Prostate gland (tissue), 2 donors: ENCODE measurements around the gene TLK2. TPM values are rescaled to one million over a fixed set of nuclear protein-coding genes. Genes with fewer than 3 reads are reported as not detected.

Experiments used
- DNase-seq: peaks from one replicate; pipeline ENCODE4 v3.0.0-alpha.2; 2019; ENCODE audit warnings: low spot score
- H3K27ac ChIP-seq, 2 donors: fragments of 200-600 bp; sonication (generic); 2 replicates each; pipeline ENCODE4 v1.5.1; 2017 to 2019
- H3K27me3 ChIP-seq: fragments of 200-600 bp; sonication (generic); replicated peaks from 2 replicates; pipeline ENCODE4 v1.5.1; 2019; ENCODE audit not compliant: insufficient read depth
- H3K36me3 ChIP-seq, 2 donors: fragments of 200-600 bp; sonication (generic); 1 replicate in 1 of 2; 2 replicates in 1 of 2; pipeline versions ENCODE4 v1.5.1 to v1.8.1; 2017 to 2019
- H3K4me1 ChIP-seq: fragments of 200-600 bp; sonication (generic); replicated peaks from 2 replicates; pipeline ENCODE4 v1.5.1; 2019
- H3K4me3 ChIP-seq, 2 donors: fragments of 200-600 bp; sonication (generic); 2 replicates each; pipeline ENCODE4 v1.5.1; 2017 to 2019
- H3K9me3 ChIP-seq: fragments of 200-600 bp; sonication (generic); 2 replicates; pipeline ENCODE4 v1.5.1; 2017
- POLR2A ChIP-seq: fragments of 450-650 bp; IDR thresholded peaks from one replicate; pipeline ENCODE4 v1.6.1; 2016; ENCODE audit warnings: antibody characterized with exemption, mild to moderate bottlenecking
- POLR2AphosphoS5 ChIP-seq: sonication (generic); formaldehyde crosslinking; IDR thresholded peaks from one replicate; pipeline ENCODE4 v1.6.1; 2017; ENCODE audit warnings: antibody characterized with exemption
- WGBS: methylation state at CpG from one replicate; pipeline ENCODE4 v1.1.5; 2018; 5-methylcytosine and 5-hydroxymethylcytosine counted together
- intact Hi-C: fragments of 100-400 bp; cut with DNase I; formaldehyde crosslinking; loops from one replicate; pipeline ENCODE4 v1.14.2; 2022
- total RNA-seq, 2 donors: library from RNA; depleted of rRNA; stranded (reverse); fragments of >200 nt; gene quantifications; one replicate each; pipeline ENCODE4 v1.1.0, GENCODE V29; 2016
- TF ChIP-seq, protein P1 (sequence below), 4 experiments: fragments of 200-600 bp in 2 of 4; fragments of 450-650 bp in 2 of 4; sonication (generic) in 2 of 4; IDR thresholded peaks; 1 replicate in 3 of 4; 2 replicates in 1 of 4; pipeline ENCODE4 v1.5.1; 2016 to 2019; ENCODE audit warnings: antibody characterized with exemption in 4 of 4, mild to moderate bottlenecking in 2 of 4, moderate library complexity in 2 of 4

Gene TLK2
- total RNA-seq, 2 donors from 2014 or later = 24.1 to 47.6 TPM

- intact Hi-C loops = no loop called here
- peaks cover 5% of the 10 kb centered on the region for H3K4me1 ChIP-seq
- H3K27me3 ChIP-seq = no peaks in the 10 kb centered on the region
- no peaks in the 10 kb centered on the region for H3K36me3 ChIP-seq
- WGBS = 52% methylated on average over 1 of the region's 1 CpG
- no peaks in the 10 kb centered on the region for H3K9me3 ChIP-seq
- no peak for DNase-seq
- TF ChIP-seq, protein P1, sequence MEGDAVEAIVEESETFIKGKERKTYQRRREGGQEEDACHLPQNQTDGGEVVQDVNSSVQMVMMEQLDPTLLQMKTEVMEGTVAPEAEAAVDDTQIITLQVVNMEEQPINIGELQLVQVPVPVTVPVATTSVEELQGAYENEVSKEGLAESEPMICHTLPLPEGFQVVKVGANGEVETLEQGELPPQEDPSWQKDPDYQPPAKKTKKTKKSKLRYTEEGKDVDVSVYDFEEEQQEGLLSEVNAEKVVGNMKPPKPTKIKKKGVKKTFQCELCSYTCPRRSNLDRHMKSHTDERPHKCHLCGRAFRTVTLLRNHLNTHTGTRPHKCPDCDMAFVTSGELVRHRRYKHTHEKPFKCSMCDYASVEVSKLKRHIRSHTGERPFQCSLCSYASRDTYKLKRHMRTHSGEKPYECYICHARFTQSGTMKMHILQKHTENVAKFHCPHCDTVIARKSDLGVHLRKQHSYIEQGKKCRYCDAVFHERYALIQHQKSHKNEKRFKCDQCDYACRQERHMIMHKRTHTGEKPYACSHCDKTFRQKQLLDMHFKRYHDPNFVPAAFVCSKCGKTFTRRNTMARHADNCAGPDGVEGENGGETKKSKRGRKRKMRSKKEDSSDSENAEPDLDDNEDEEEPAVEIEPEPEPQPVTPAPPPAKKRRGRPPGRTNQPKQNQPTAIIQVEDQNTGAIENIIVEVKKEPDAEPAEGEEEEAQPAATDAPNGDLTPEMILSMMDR (IDR thresholded peaks at IDR 0.05) = no peak
- no peak for TF ChIP-seq POLR2A
- no peak for TF ChIP-seq POLR2AphosphoS5
- no peak overlapping the region for H3K27ac ChIP-seq
- no peak overlapping the region for H3K4me3 ChIP-seq
These were observed 177.8 kb downstream of the TLK2 start for GRCh38 chr17:62656446-62656845.

DNA sequence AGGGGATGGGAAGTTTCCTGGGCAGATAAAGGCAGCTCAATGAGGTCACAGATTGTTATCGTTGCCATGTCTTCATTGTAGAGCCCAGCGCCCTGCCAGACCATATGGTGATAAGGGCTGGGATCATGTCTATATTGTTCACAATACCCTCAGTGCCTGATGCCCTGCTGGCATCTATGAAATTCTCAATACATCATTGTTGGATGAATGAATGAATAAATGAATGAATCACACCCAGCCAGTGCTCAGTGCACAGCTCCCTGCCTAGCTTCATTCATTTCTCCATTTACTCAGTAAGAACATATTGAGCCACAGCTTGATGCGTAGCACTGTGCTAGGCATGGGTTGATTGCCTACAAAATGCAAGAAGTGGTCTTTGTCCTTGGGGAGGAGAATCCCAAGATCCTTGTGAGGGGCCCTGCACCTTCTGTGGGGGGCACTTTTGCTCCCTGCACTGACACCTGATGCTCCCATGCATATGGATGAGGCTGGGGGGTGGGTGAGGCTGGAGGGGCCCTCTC, 178.6 kb downstream of the TLK2 start:
- Histone ChIP-seq H3K9me3 (no peaks in the 10 kb centered on the region), H3K36me3 (no peaks in the 10 kb centered on the region), H3K27me3 (no peaks in the 10 kb centered on the region), H3K4me3 (no peak overlapping the region), H3K27ac (no peak overlapping the region), H3K4me1 (peaks cover 5% of the 10 kb centered on the region)
- TF ChIP-seq POLR2AphosphoS5 = no peak
- no peak for TF ChIP-seq POLR2A
- TF ChIP-seq, protein P1 (IDR thresholded peaks at IDR 0.05) = no peak
- no peak for DNase-seq
- intact Hi-C loops = no loop called here
- WGBS = 98% methylated on average over 3 of the region's 3 CpGs

DNA sequence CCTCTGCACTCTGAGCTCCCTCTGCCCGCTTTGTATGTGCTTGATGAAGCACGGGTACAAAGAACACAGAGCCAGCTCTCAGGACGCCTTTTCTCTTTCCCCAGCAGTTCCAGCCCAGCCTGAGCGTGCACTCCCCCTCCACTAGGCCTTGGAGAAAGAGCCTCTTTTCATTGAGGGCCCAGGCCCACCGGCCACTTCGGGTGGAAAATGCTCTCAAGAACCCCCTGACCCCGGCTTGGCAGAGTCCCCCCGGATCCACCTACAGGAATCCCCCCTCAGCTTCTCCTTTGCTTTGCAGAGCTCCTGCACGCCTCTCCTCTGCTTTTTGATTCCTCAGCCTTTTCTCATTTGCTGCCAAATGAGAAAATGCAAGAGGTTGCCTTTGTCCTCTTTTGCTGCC, 179.1 kb downstream of the TLK2 start:
- Histone ChIP-seq H3K27me3 (no peaks in the 10 kb centered on the region), H3K9me3 (no peaks in the 10 kb centered on the region), H3K36me3 (no peaks in the 10 kb centered on the region), H3K4me3 (no peak overlapping the region), H3K27ac (no peak overlapping the region), H3K4me1 (peaks cover 5% of the 10 kb centered on the region)
- TF ChIP-seq POLR2AphosphoS5 (no peak), POLR2A (no peak)
- TF ChIP-seq, protein P1 (IDR thresholded peaks at IDR 0.05) = no peak
- no peak for DNase-seq
- 40% methylated on average over 9 of the region's 9 CpGs for WGBS
- intact Hi-C loops = no loop called here

GRCh38 chr17:62658136-62658920, 179.7 kb downstream of the TLK2 start:
- no peaks in the 10 kb centered on the region for H3K27me3 ChIP-seq
- intact Hi-C loops = no loop called here
- H3K4me1 ChIP-seq = peaks cover 4% of the 10 kb centered on the region
- 34% methylated on average over 15 of the region's 15 CpGs for WGBS
- H3K36me3 ChIP-seq = no peaks in the 10 kb centered on the region
- DNase-seq = no peak
- H3K27ac ChIP-seq = no peak overlapping the region
- no peak overlapping the region for H3K4me3 ChIP-seq
- no peaks in the 10 kb centered on the region for H3K9me3 ChIP-seq
- TF ChIP-seq POLR2A = no peak
- TF ChIP-seq POLR2AphosphoS5 = no peak
- TF ChIP-seq, protein P1 (IDR thresholded peaks at IDR 0.05) = no peak

- DNase-seq = no peak
- H3K27ac ChIP-seq = no peak overlapping the region
- no peaks in the 10 kb centered on the region for H3K4me1 ChIP-seq
- H3K27me3 ChIP-seq = no peaks in the 10 kb centered on the region
- H3K4me3 ChIP-seq = no peak overlapping the region
- H3K36me3 ChIP-seq = no peaks in the 10 kb centered on the region
- intact Hi-C loops = no loop called here
- WGBS = 97% methylated on average over 2 of the region's 2 CpGs
- no peaks in the 10 kb centered on the region for H3K9me3 ChIP-seq
- TF ChIP-seq, protein P1 (IDR thresholded peaks at IDR 0.05) = no peak
- no peak for TF ChIP-seq POLR2AphosphoS5
These were observed 182.0 kb downstream of the TLK2 start for GRCh38 chr17:62660629-62661118.
